HG03064 (cell line): Measurements from ENCODE around the gene ARHGAP42.
"Not testable (repeated sequence)": the region's sequence is repeated elsewhere in the genome, so short reads cannot be mapped to it uniquely, and the experiment has no call there.

ENCODE experiments used
- ATAC-seq: cut with Tn5 transposase; IDR thresholded peaks from one replicate; pipeline ENCODE4 v1.9.1; 2021; ENCODE audit warnings: low read depth; ENCODE audit not compliant: unreplicated experiment

The ARHGAP42 gene

DNA sequence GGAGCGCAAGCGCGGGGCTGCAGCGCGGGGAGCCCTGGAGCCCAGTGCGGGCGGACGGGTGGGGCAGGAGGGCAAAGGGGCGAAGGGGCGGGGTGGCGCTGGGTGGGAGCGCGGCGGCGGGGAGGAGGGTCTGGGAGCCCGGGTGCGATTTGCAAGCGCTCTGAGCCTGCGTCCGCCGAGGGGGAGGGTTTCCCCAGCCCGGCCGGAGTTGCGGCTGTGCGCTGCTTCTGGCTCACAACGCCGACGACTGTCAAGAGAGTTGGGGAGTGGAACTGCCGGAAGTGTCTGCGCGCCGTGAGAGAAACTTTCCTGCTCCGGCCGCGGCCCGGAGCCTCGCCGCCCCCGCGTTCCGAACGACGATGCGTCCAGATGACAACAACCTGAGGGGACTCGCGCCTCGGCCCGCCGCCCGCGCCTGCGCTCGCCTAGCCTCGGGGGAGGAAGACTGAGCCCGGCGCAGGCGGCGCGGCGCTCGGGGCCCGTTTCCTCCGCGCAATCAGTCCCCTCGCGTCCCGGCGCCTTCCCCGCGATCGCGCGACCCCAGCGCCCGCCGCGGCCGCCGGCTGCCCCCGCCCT, at the start of gene ARHGAP42:
ARHGAP42 (plus strand) TSS at position 235 of the 576 bp plus-strand sequence. CDS start 391 bp downstream, outside the sequence.
- peak; percentile 68 for ATAC-seq

- ATAC-seq: no peak
These were observed 49.4 kb upstream of the ARHGAP42 start for GRCh38 chr11:100637706-100638105.

- no peak for ATAC-seq
These were observed 48.4 kb upstream of the ARHGAP42 start for GRCh38 chr11:100638648-100639047.

DNA sequence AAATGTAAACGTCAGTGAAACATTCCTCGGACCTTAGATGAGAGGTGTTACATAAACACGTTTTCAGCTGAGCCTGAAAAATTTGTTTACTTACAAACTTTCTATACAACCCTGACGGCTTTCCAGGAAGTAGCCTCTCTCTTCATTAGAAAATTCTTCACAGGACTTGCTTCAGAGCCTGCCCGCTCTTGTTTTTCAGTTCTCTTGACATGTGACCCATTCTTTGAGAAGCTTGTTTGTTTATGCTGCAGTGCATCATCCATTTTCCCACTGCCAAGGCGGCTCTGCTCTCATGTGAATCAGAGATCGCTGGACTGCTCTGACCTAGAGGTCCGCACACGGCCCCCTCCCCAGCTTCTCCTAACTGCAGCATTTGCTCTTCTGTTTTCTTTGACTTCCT, 47.9 kb upstream of the ARHGAP42 start:
- ATAC-seq: no peak

DNA sequence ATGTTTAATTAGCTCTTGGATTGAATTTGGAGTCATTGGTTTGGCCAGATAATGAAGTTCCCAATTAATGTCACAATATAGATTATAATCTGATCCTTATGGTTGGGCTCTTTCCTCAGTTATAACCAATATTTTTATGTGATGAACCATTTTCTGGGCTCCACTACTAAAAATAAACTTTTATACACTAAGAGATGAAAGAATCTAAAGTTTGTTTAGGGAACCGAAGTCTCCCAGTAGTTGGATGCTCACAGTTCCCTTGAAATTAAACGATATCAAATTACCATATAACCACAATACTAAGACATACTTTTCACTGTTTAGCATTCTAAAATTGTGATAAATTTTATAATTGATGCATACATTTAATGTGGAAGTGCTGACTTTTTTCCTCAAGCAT, 47.0 kb upstream of the ARHGAP42 start:
- ATAC-seq: no peak

DNA sequence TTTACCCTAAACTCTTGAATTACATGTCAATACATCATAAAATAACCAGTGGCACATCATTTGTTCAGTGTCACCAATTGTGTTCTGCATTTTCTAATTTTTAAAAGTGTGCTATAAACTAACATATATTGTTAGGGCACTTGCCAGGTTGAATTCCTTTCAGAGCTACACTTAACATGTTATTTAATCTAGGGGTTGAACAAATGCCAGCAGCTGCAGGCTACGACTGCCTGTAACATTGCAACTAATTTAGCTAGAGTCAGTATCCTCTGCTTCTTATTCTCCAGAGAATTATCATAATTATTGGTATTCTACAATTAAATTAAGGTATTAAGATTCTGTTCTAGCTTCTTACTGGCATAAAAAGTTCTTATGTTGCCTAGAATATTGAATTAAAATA, 46.4 kb upstream of the ARHGAP42 start:
- ATAC-seq: no peak

DNA sequence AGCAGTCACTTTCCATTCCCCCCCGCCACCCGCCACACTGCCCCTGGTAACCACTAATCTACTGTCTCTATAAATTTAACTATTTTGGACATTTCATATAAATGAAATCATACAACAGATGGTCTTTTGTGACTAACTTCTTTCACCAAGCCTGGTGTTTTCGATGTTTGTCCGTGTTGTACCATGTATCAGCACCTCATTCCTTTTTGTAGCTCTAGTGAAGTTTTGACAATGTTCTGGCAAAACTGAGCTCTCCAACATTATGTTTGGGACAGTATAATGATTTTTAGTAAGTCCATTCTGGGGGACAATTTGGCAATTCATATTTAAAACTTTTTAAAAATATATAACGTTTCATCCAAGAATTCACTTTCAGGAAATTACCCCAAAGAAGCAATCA, 45.6 kb upstream of the ARHGAP42 start:
- no peak for ATAC-seq

DNA sequence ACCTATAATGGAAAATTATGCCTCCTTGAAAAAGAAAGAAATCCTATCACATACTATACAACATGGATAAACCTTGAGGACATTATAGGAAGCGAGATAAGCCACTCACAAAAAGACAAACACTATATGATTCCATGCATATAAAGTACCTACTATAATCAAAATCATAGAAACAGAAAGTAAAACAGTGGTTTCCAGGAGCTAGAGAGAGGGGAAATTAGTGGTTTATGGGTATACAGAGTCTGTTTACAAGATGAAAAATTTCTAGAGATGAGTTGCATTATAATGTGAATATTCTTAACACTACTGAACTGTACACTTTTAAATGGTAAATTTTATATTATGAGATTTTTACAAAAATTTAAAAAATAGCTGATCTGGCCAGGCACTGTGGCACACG, 40.5 kb upstream of the ARHGAP42 start:
- ATAC-seq: no peak

DNA sequence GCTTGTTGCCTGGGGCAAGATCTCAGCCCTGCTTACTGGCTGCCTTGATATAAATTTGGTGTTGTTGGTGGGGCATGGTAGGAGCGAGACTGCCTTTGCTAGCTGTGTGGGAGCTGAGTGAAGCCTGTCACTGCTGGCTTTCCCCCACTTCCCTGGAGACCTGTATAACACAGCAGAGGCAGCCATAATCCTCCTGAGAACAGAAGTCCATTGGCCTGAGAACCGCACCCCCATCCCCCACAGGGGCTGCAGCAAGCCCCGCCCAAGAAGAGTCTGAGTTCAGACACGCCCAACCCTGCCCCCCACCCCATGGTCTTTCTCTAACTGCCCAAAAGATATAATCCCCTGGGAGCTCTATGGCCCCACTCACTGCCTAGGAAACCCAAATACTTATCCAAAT, 39.2 kb upstream of the ARHGAP42 start:
- no peak for ATAC-seq

DNA sequence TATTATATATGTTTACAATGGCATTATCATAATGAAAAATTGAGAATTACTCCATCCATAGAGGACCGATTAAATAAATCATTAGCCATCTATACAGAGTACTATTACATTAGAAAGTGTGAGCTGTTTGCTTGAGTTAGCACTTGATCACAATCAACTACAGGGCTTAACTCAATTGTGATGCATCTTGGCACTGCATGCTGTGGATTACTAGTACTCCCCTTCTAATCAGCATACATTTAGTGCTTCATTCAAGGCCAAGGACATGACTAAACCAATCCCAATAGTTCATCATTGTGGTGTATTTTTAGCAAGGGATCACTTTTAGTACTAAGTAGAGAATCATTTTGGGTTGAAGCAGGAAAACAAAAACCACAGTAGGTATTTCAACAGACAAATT, 23.5 kb upstream of the ARHGAP42 start:
- no peak for ATAC-seq

GRCh38 chr11:100663996-100664395, 23.1 kb upstream of the ARHGAP42 start:
- no peak for ATAC-seq

DNA sequence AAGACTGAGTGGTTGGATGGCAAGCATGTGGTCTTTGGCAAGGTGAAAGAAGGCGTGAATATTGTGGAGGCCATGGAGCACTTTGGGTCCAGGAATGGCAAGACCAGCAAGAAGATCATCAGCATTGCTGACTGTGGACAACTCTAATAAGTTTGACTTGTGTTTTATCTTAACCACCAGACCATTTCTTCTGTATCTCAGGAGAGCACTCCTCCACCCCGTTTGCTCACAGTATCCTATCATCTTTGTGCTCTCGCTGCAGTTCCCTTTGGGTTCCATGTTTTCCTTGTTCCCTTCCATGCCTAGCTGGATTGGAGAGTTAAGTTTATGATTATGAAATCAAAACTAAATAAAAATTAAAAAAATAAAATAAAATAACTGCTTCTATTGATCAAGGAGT, 20.3 kb upstream of the ARHGAP42 start:
- ATAC-seq: not testable (repeated sequence)

- no peak for ATAC-seq
These were observed 19.6 kb upstream of the ARHGAP42 start for GRCh38 chr11:100667449-100667848.

DNA sequence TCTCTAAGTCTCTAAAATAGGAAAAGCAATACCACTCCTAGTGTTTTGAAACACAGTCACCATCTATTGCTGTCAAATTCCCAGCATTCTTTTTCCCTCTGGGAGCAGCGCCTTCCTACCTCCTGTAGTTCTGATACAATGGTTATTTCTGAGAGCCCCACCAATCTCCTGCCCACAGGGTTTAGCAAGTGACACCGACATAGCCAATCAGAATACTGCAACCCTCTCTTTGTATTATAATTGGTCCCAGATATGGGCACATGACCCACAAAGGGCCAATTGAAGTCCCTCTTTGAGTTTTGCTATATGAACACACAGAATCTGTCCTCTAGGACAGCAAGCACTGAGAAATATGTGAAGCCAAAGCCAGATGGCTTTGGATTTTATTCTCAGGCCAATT, 16.9 kb upstream of the ARHGAP42 start:
- no peak for ATAC-seq

DNA sequence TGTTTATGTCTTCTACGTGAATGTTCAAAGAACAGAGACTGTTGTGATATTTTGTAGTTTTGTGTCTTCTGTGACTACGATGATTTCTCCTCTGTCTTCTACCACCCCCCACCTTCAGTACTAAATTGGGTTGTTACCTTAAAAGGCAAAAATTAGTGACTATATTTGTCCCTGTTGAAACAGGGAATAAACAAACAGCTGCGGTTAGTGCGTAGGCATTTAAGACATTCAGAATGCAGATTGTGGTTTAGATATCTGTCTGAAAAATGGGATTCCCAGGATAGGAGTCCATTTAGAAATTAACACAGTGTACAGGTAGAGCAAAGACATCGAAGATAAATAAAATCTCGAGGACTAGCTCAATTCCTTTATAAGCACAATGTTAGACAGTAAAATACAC, 15.6 kb upstream of the ARHGAP42 start:
- no peak for ATAC-seq

DNA sequence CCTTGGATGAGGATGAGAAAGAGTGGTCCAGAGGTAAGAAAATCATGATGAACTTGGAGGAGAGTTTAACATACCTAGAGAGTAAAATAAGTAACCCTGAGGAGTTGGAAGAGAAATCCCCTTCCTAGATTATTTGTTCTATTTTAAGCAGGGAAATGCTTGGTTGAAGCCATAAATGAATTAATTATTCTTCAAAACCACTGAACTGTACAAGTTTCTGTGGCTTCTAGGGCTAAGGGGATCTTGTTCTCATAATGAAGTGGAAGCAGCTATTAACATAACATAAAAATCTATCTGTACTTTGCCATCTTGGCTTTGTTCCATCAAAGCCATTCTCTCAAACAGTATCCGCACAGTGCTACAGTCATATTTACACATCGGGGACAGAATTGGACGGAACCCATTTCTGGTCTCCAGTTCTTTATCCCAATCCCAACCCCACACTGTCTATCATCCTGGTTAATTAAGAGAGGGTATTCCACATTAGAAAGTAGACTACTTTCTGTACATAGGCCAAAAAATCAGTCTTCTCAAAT, 14.5 kb upstream of the ARHGAP42 start:
- ATAC-seq: no peak

- no peak for ATAC-seq
These were observed 14.0 kb upstream of the ARHGAP42 start for GRCh38 chr11:100673063-100673462.

DNA sequence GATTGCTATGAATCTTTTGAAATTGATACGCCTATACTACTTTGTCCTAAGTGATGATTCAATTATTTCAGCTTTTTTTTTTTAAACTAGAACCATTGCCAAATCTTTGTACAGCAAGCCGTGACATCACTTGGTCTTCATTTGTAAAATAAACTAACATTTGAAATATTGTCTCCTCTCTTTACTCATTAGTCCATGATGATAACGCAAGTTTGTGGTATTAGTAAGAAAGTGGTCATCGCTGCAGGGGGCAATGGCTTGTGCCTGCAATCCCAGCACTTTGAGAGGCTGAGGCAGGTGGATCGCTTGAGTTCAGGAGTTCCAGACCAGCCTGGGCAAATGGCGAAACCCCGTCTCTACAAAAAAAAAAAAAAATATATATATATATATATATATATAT, 12.9 kb upstream of the ARHGAP42 start:
- ATAC-seq: no peak

DNA sequence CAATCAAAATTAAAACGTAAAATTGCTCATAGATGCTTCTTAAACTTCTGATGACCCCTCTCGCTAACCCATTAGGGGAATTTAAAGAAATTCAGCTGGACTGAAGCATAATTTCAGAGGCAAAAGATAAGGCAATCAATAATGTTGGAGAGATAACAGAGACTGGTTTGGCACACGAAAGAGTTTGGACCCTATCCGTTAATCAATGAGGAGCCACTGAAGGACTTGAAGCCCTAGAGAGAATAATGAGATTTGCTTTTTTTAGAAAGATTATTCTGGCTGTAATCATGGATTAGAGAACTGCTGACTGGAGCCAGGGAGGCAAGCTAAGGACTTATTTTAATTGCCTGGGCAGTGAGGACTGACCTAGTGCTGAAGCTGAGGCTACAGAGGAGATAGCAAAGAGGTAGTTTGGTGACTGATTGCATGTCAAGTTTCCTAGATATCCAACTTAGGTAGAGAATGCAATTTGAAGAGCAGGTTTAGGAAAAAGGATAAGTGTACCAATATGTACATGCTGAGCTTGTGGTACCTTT, 11.9 kb upstream of the ARHGAP42 start:
- ATAC-seq: no peak

GRCh38 chr11:100676901-100677300, 10.2 kb upstream of the ARHGAP42 start:
- ATAC-seq: no peak

DNA sequence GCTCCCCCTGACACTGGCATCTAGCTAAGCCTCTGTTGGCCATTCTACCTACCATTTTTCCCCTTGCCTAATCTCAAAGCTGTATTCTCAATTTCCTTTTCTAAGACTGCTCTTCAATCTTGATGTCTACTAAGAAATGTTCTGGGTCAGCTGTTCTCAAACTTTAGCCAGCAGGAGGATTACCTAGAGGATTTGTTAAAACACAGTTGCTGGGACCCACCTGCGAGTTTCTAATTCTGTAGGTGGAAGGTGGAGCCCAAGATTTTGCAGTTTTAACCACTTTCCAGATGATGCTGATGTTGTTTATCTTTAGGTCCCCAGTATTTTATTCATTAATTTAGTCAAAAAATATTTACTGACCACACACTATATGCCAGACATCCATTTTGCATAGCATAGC, 9.3 kb upstream of the ARHGAP42 start:
- no peak for ATAC-seq

- ATAC-seq: no peak
These were observed 7.0 kb upstream of the ARHGAP42 start for GRCh38 chr11:100680070-100680469.
